ENCODE measurements around the gene SORCS2.
"Not testable (repeated sequence)": the region's sequence is repeated elsewhere in the genome, so short reads cannot be mapped to it uniquely, and the experiment has no call there.

The SORCS2 gene

GRCh38 chr4:7160439-7160838, 31.9 kb upstream of the SORCS2 start:
- DNase-seq (ENCODE audit: low read depth, low spot score), result no peak

- no peak for DNase-seq (ENCODE audit: low read depth, low spot score)
These were observed 31.3 kb upstream of the SORCS2 start for GRCh38 chr4:7160951-7161440.

- peak; percentile 87 for DNase-seq (ENCODE audit: low read depth, low spot score)
These were observed 30.6 kb upstream of the SORCS2 start for GRCh38 chr4:7161721-7162214.

- not testable (repeated sequence) for DNase-seq (ENCODE audit: low read depth, low spot score)
These were observed 27.1 kb upstream of the SORCS2 start for GRCh38 chr4:7165056-7165873.

GRCh38 chr4:7165874-7166201, 26.5 kb upstream of the SORCS2 start:
- no peak for DNase-seq (ENCODE audit: low read depth, low spot score)

GRCh38 chr4:7166237-7166636, 26.1 kb upstream of the SORCS2 start:
- DNase-seq (ENCODE audit: low read depth, low spot score), result no peak

- DNase-seq (ENCODE audit: low read depth, low spot score), result no peak
These were observed 25.2 kb upstream of the SORCS2 start for GRCh38 chr4:7166981-7167700.

- DNase-seq (ENCODE audit: low read depth, low spot score), result no peak
These were observed 24.6 kb upstream of the SORCS2 start for GRCh38 chr4:7167706-7168105.

GRCh38 chr4:7168106-7168505, 24.2 kb upstream of the SORCS2 start:
- DNase-seq (ENCODE audit: low read depth, low spot score), result no peak

GRCh38 chr4:7169134-7169533, 23.2 kb upstream of the SORCS2 start:
- no peak for DNase-seq (ENCODE audit: low read depth, low spot score)

- no peak for DNase-seq (ENCODE audit: low read depth, low spot score)
These were observed 22.3 kb upstream of the SORCS2 start for GRCh38 chr4:7170012-7170411.

- DNase-seq (ENCODE audit: low read depth, low spot score), result no peak
These were observed 21.0 kb upstream of the SORCS2 start for GRCh38 chr4:7171191-7171900.

- DNase-seq (ENCODE audit: low read depth, low spot score), result no peak
These were observed 19.8 kb upstream of the SORCS2 start for GRCh38 chr4:7172508-7172907.

- no peak for DNase-seq (ENCODE audit: low read depth, low spot score)
These were observed 19.4 kb upstream of the SORCS2 start for GRCh38 chr4:7172946-7173345.

- DNase-seq (ENCODE audit: low read depth, low spot score), result no peak
These were observed 18.4 kb upstream of the SORCS2 start for GRCh38 chr4:7173841-7174449.

- no peak for DNase-seq (ENCODE audit: low read depth, low spot score)
These were observed 13.2 kb upstream of the SORCS2 start for GRCh38 chr4:7179158-7179557.

- no peak for DNase-seq (ENCODE audit: low read depth, low spot score)
These were observed 11.4 kb upstream of the SORCS2 start for GRCh38 chr4:7180938-7181337.

GRCh38 chr4:7182616-7183015, 9.7 kb upstream of the SORCS2 start:
- no peak for DNase-seq (ENCODE audit: low read depth, low spot score)

GRCh38 chr4:7183161-7183560, 9.2 kb upstream of the SORCS2 start:
- no peak for DNase-seq (ENCODE audit: low read depth, low spot score)

GRCh38 chr4:7183780-7184460, 8.4 kb upstream of the SORCS2 start:
- DNase-seq (ENCODE audit: low read depth, low spot score), result no peak

GRCh38 chr4:7185487-7186030, 6.8 kb upstream of the SORCS2 start:
- DNase-seq (ENCODE audit: low read depth, low spot score), result no peak
